AG04450 (cell line): ENCODE measurements around the gene PRKD1. TPM values are rescaled to one million over a fixed set of nuclear protein-coding genes. Genes with fewer than 3 reads are reported as not detected.

ENCODE experiments used
- CTCF ChIA-PET: fragments of 300-600, 350-600 bp; formaldehyde crosslinking; extraction: SDS; loops from one replicate; lab custom pipeline; 2022; ENCODE audit warnings: antibody characterized with exemption, inconsistent platforms; lab: Charles Lee
- POLR2A ChIA-PET: fragments of 350-600 bp; formaldehyde crosslinking; extraction: SDS; loops from one replicate; lab custom pipeline; 2021; ENCODE audit warnings: antibody characterized with exemption, inconsistent platforms; lab: Yijun Ruan, JAX
- DNase-seq: peaks from one replicate; pipeline ENCODE4 v3.0.0-alpha.2; 2011; ENCODE audit warnings: low read depth, low spot score
- H3K27ac ChIP-seq: one replicate; pipeline ENCODE4 v1.5.1; 2012; ENCODE audit warnings: low read depth, low read length, control low read depth
- H3K27me3 ChIP-seq: one replicate; pipeline ENCODE4 v1.6.0; 2012; ENCODE audit warnings: low read length; ENCODE audit not compliant: control insufficient read depth, insufficient read depth
- H3K4me3 ChIP-seq: 2 replicates; pipeline ENCODE4 v1.5.1; 2011; ENCODE audit warnings: mild to moderate bottlenecking, low read depth, low read length, control low read depth
- H3K9me3 ChIP-seq: 2 replicates; pipeline ENCODE4 v1.5.1; 2012; ENCODE audit warnings: low read length; ENCODE audit not compliant: control insufficient read depth, insufficient read depth
- CTCF ChIP-seq: IDR thresholded peaks from 2 replicates; pipeline ENCODE4 v1.5.1; 2011; ENCODE audit warnings: low read depth, low read length, control low read depth, inconsistent platforms
- polyA plus RNA-seq: library from polyadenylated mRNA; depleted of rRNA; stranded (reverse); fragments of >200 nt; gene quantifications from 2 replicates; pipeline ENCODE4 v1.2.3, GENCODE V29; 2011

PRKD1 gene
- polyA plus RNA-seq, 1 experiment: 24.5 TPM

- TF ChIP-seq CTCF: no peak
- POLR2A ChIA-PET: no interaction called here
- Histone ChIP-seq H3K9me3 (no peaks in the 10 kb centered on the region), H3K27ac (no peak overlapping the region), H3K4me3 (no peak overlapping the region), H3K27me3 (no peaks in the 10 kb centered on the region)
- DNase-seq: no peak
- CTCF ChIA-PET: no interaction called here
Observed at GRCh38 chr14:29755311-29756018, 172.2 kb downstream of the PRKD1 start.

GRCh38 chr14:29754134-29754533 is 173.5 kb downstream of the PRKD1 start:
- Histone ChIP-seq H3K27me3 (no peaks in the 10 kb centered on the region), H3K4me3 (no peak overlapping the region), H3K27ac (no peak overlapping the region), H3K9me3 (no peaks in the 10 kb centered on the region)
- CTCF ChIA-PET: no interaction called here
- DNase-seq: no peak
- POLR2A ChIA-PET: no interaction called here
- no peak for TF ChIP-seq CTCF

- Histone ChIP-seq H3K9me3 (no peaks in the 10 kb centered on the region), H3K27ac (no peak overlapping the region), H3K4me3 (no peak overlapping the region), H3K27me3 (no peaks in the 10 kb centered on the region)
- TF ChIP-seq CTCF: no peak
- ChIA-PET CTCF (no interaction called here), POLR2A (no interaction called here)
- DNase-seq: no peak
Observed at GRCh38 chr14:29752221-29752923, 175.3 kb downstream of the PRKD1 start.

GRCh38 chr14:29749829-29750228 is 177.8 kb downstream of the PRKD1 start:
- CTCF ChIA-PET: no interaction called here
- H3K27ac ChIP-seq: no peak overlapping the region
- TF ChIP-seq CTCF: no peak
- no peaks in the 10 kb centered on the region for H3K9me3 ChIP-seq
- POLR2A ChIA-PET: no interaction called here
- no peak overlapping the region for H3K4me3 ChIP-seq
- no peak for DNase-seq
- no peaks in the 10 kb centered on the region for H3K27me3 ChIP-seq

GRCh38 chr14:29749327-29749726 is 178.3 kb downstream of the PRKD1 start:
- ChIA-PET POLR2A (no interaction called here), CTCF (no interaction called here)
- H3K27ac ChIP-seq: no peak overlapping the region
- H3K4me3 ChIP-seq: no peak overlapping the region
- no peaks in the 10 kb centered on the region for H3K27me3 ChIP-seq
- no peak for DNase-seq
- H3K9me3 ChIP-seq: no peaks in the 10 kb centered on the region
- no peak for TF ChIP-seq CTCF
